SJSA1 (cell line): ENCODE results near the gene COX7A2. TPM values are rescaled to one million over a fixed set of nuclear protein-coding genes. Genes with fewer than 3 reads are reported as not detected.

Source experiments
- DNase-seq, 2 experiments: peaks; one replicate each; pipeline ENCODE4 v3.0.0-alpha.2; 2015 to 2020; ENCODE audit warnings: low spot score in 2 of 2, low read depth in 1 of 2
- H3K27ac ChIP-seq: fragments of 250-450 bp; sonication (Bioruptor Pico); 2 replicates; pipeline ENCODE4 v1.5.1; 2020; ENCODE audit warnings: mild to moderate bottlenecking, moderate library complexity
- H3K27me3 ChIP-seq: fragments of 250-450 bp; sonication (Bioruptor Pico); replicated peaks from 2 replicates; pipeline ENCODE4 v1.5.1; 2020; ENCODE audit warnings: mild to moderate bottlenecking, moderate library complexity
- H3K36me3 ChIP-seq: fragments of 250-450 bp; sonication (Bioruptor Pico); 2 replicates; pipeline ENCODE4 v1.5.1; 2020; ENCODE audit warnings: mild to moderate bottlenecking
- H3K4me1 ChIP-seq: fragments of 250-450 bp; sonication (Bioruptor Pico); replicated peaks from 2 replicates; pipeline ENCODE4 v1.6.1; 2021; ENCODE audit warnings: mild to moderate bottlenecking
- H3K4me3 ChIP-seq: fragments of 250-450 bp; sonication (Bioruptor Pico); 2 replicates; pipeline ENCODE4 v1.5.1; 2020; ENCODE audit warnings: mild to moderate bottlenecking
- H3K9me3 ChIP-seq: fragments of 250-450 bp; sonication (Bioruptor Pico); replicated peaks from 2 replicates; pipeline ENCODE4 v1.5.1; 2020; ENCODE audit warnings: mild to moderate bottlenecking
- total RNA-seq: library from RNA; depleted of rRNA; stranded (reverse); fragments of >200 nt; shearing (Covaris generic); gene quantifications from 2 replicates; pipeline ENCODE4 v1.2.3, GENCODE V29; 2014

Gene COX7A2
- total RNA-seq, 1 experiment from 2014 or later, result 405 TPM

DNA sequence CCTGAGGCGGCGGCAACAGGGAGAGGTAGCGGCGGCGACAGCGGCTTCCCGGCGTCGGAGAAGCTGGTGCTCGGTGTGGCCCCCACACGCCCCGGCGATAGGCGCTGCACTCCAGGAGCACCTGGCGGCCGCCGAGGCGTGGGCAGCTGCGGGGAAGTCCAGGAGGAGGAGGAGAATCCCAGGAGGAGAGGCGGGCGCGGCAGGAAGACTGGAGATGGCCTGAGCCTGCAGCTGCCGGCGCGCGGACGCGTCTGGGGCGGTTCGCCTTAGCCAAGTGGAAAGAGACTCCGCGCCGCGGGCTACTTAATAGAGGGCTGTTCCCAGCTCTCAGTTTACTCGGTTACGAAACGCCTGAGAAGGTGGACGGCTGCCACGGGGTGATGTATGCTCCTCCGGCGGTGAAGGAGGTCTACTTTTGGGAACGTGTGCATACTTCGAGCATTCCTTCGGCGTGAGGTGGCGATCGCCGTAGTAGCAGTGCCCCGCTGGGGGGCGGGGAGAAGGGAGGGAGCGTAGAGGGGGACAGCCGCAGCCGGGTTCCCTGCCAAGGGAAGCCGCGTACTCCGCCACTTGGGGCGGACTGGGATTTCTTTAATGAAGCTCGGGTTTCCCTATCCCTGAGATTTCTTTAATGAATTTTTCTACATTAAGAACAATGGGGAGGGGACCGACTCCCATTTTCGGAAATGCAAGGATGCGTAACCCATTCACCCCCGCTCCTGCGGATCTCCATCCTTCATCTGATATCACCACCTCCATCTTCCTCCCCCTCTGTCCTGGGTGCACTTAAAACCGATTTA is 37.6 kb downstream of the COX7A2 start, which contains the start of gene COL12A1:
Gene COL12A1 (minus strand): TSS at position 278 of the 800 bp plus-strand sequence. CDS start 3,261 bp downstream, outside the sequence.
- peak within 1 kb of the TSS; percentile 93 for H3K27ac ChIP-seq
- H3K9me3 ChIP-seq, result no peaks in the 10 kb centered on the region
- DNase-seq, result peak; percentile 97 to 99
- no peaks in the 10 kb centered on the region for H3K27me3 ChIP-seq
- H3K4me1 ChIP-seq, result peaks cover 35% of the 10 kb centered on the region
- H3K36me3 ChIP-seq, result peaks cover 26% of the 10 kb centered on the region
- peak within 1 kb of the TSS; percentile 75 for H3K4me3 ChIP-seq

DNA sequence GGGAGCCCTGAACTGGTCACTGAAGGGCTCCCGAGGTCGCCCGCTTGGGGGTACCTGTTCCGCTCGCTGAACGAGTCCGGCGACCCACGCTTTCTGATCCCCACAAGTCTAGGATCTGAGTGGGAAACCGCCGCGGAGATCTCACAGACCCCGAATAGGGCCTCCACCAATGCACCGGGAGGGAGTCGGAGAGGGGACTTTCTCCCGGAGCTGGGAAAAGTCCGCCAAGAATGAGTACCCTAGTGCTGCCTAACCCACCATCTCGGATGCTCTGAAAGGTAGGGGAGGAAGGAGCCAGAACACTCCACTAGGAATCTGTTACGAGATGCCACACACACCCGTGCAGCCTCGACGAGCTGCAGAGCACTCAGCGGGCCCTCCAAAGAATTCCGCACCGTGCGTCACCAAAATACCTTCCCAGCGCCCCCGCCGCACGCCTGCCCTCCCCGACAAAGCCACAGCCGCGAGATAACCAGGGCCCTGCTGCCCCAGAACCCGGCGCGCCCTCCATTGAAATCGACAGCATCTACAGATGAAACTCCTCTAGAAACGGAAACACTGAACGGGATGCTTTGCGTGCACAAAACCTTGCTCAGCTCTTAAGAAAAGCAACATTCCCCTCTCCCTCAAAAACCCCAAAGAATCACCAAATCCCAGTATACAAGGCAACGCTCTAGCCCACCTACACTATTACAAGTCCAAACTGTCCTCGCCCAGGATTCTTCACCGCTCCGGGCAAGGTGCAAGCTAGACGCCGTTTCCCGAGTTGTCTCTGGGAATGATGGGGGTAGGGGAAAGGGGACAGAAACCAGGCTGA is 38.4 kb downstream of the COX7A2 start:
- no peaks in the 10 kb centered on the region for H3K9me3 ChIP-seq
- H3K36me3 ChIP-seq, result peaks cover 26% of the 10 kb centered on the region
- peak overlapping the region; percentile 75 for H3K4me3 ChIP-seq
- H3K27ac ChIP-seq, result peak overlapping the region; percentile 93
- no peaks in the 10 kb centered on the region for H3K27me3 ChIP-seq
- peaks cover 29% of the 10 kb centered on the region for H3K4me1 ChIP-seq
- DNase-seq, result peak; percentile 78 to 87

DNA sequence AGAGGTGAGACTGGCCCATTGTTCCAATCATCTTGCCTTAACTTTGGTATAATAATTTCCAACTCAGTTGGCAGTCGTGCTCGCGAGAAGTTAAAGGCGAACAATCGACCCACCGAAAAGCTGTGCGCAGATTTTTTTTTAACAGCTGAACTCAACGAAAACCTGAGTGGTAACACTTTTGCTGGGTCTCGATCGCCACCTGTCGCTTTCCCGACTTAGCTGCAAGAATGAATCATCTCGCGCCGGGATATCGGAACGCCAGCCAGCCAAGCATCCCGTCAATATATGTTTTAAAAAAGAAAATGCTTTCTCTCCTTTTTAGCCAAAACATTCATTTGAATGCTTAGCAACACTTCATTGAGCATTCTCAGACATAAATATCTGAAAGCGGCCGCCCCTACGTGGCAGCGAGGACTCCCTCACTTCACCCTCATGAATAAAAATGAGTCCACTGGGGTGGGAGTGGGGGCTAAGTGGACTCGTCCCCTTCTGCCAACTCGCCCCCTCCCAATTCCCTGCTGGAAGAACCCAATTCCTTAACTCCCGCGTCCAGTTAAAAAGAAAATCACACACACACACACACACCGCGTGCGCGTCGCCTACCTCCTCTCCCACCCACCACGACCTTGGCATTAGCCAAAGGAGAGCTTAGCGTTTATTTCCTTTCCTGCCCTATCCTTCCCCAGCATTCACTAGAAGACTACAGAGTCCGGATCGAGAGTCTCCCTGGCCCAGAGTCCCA is 39.2 kb downstream of the COX7A2 start:
- Histone ChIP-seq H3K4me3 (peak overlapping the region; percentile 75), H3K4me1 (peaks cover 29% of the 10 kb centered on the region), H3K27ac (peak overlapping the region; percentile 93), H3K9me3 (no peaks in the 10 kb centered on the region), H3K36me3 (peaks cover 26% of the 10 kb centered on the region), H3K27me3 (no peaks in the 10 kb centered on the region)
- peak; percentile 71 to 87 for DNase-seq

DNA sequence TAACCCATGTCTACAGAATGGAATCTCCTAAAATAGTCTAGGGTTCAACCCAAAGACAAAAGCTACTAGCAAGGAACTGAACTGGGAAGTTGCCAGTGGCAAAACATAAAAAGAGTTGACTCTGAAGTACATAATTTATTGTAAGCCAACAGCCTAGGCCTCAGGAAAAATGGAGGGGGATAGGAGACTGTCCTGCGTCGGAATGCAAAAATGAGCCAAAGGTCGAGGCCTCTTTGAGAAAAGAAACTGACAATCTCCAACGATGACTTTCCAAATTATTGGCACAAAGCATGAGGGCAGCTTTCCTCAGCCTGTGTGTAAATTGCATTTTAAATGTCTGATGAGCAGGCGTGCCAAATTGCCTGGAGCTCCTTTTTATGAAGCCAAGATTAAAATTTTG is 39.9 kb downstream of the COX7A2 start:
- DNase-seq, result no peak
- Histone ChIP-seq H3K27me3 (no peaks in the 10 kb centered on the region), H3K4me3 (peak overlapping the region; percentile 75), H3K27ac (peak overlapping the region; percentile 93), H3K9me3 (no peaks in the 10 kb centered on the region), H3K4me1 (peaks cover 27% of the 10 kb centered on the region), H3K36me3 (peaks cover 26% of the 10 kb centered on the region)

DNA sequence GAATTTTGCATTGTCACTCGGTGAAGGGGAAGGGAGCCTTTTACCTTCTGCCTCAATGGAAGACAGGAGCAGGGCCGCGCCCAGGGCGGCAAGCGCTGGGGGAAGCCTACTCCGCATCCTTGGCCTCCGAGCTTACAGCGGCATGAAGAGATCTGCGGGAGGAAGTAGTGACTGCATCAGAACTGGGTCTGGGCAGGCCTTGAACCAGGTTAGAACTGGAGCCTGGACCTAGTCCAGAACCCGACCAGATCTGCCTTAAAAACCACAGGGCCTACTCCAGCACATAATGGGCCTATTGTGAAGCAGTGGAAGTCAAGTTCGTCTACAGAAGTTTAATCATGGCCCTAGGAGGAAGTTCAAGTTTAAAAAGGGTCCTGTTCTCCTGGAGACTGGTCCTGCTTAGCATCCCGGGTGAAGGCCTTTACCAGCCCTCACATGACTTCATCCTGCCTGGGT is 40.9 kb downstream of the COX7A2 start:
- H3K36me3 ChIP-seq, result peaks cover 26% of the 10 kb centered on the region
- no peak overlapping the region for H3K4me3 ChIP-seq
- no peaks in the 10 kb centered on the region for H3K9me3 ChIP-seq
- no peak overlapping the region for H3K27ac ChIP-seq
- H3K4me1 ChIP-seq, result peaks cover 22% of the 10 kb centered on the region
- DNase-seq, result no peak
- H3K27me3 ChIP-seq, result 0 out of 2 replicates have a peak, but pooled peaks cover 2% of the 10 kb centered on the region

DNA sequence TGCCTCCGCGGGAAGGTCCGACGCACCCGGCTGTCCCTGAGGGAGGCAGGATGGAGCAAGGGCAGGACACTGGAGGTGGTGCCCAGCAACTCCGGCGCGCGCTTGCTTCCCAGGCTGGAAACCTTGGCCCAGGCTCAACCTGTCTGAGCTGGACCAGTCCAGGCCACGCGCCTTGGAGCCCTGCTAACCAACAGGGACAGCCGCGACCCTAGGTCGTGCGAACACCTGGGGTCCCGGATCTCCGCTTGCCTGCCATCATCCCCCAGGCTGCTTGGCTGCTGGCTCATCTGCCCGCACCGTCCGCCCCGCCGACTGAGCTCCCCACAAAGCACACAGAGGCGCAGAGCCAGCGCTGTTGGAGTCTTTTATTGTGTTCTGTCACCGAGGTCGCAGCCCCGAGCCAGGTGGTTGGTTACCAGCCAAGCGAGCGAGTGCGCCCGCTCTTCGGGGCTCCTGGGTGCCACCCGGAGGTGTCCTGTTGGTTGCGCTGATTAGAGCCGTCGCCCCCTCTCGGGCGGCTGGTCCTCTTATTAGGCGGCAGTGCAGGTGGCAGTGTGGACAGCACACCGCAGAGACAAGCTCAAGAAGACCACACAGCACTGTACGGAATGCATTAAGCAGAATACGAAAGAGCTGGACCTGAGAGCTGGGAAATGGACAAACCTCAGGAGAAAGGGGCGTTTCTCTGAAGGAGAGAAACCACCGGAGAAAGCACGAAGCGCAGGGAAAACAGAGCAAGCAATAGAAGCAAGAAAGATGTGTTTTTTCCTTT is 41.5 kb downstream of the COX7A2 start:
- no peak overlapping the region for H3K27ac ChIP-seq

DNA sequence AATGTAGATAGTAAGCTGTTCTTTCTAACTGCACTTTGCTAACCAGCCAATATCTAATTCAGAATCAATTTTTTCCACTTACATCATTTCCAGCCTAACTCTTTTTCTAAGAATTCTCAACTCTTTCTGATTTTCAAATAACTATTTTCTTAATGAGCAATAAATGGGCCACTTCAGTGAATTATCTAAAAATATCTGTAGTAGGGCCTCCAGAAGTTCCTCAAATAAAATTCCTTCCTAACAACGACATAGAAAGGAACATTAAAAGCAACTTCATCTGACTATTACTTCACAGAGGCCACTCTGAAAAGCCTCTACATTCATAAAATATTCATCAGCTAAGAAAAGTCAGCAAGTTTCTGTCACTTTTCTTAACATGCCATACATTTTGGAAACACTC is 42.6 kb downstream of the COX7A2 start:
- Histone ChIP-seq H3K27me3 (0 out of 2 replicates have a peak, but pooled peaks cover 2% of the 10 kb centered on the region), H3K4me3 (no peak overlapping the region), H3K4me1 (peaks cover 24% of the 10 kb centered on the region), H3K9me3 (no peaks in the 10 kb centered on the region), H3K27ac (no peak overlapping the region), H3K36me3 (peaks cover 32% of the 10 kb centered on the region)
- DNase-seq, result no peak

More for the DNA sequence above, 41.5 kb downstream of the COX7A2 start:
- DNase-seq, result no peak
- Histone ChIP-seq H3K4me1 (peaks cover 22% of the 10 kb centered on the region), H3K4me3 (no peak overlapping the region), H3K9me3 (no peaks in the 10 kb centered on the region), H3K36me3 (peaks cover 26% of the 10 kb centered on the region), H3K27me3 (0 out of 2 replicates have a peak, but pooled peaks cover 2% of the 10 kb centered on the region)

DNA sequence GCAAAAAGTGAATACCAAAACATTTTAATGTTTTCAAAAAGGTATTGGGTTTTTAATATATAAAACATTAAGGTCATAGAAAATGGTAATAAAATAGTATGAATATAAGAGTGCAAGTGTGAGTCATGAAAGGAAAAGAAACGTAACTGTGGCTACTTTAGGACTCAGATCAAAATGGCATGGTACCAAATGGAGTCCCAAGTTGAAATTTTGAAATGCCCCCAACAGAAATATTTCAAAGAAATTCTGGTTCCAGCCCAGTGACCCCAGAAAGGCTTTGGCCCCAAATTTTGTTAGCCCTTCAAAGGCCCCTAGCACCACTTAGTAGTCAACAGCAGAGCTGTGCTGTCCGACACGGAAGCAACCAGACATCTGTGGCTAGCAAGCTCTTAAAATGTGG is 43.7 kb downstream of the COX7A2 start:
- DNase-seq, result no peak
- Histone ChIP-seq H3K27ac (no peak overlapping the region), H3K4me1 (peaks cover 24% of the 10 kb centered on the region), H3K27me3 (0 out of 2 replicates have a peak, but pooled peaks cover 2% of the 10 kb centered on the region), H3K4me3 (no peak overlapping the region), H3K9me3 (no peaks in the 10 kb centered on the region), H3K36me3 (peaks cover 26% of the 10 kb centered on the region)

DNA sequence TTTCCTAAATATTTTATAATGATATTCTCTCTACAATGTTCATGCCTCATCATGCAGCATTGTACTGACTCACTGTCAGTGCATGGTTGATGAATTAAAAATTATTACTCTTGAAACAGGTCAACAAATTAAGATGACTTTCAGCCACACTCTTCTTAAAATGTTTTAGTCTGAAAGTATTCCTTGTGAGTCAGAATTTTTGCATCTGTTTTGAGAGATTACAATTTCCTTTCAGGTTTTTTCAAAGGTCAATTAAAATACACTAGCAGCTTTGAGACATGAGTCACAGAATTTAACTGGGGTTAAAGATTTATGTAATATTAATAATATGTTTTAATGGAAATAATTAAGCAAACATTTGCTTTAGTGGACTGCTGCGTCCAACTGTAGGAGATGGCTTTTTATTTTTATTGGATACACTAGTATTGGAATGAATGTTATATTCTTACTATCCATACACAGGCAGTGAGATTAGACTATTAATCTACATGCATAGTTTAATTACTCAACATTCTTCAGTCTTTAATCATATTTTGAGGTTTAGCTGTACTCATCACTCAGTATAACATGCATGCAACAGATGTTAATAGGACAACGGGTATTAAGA is 47.4 kb downstream of the COX7A2 start:
- H3K27ac ChIP-seq, result peak overlapping the region; percentile 27
- no peak for DNase-seq

DNA sequence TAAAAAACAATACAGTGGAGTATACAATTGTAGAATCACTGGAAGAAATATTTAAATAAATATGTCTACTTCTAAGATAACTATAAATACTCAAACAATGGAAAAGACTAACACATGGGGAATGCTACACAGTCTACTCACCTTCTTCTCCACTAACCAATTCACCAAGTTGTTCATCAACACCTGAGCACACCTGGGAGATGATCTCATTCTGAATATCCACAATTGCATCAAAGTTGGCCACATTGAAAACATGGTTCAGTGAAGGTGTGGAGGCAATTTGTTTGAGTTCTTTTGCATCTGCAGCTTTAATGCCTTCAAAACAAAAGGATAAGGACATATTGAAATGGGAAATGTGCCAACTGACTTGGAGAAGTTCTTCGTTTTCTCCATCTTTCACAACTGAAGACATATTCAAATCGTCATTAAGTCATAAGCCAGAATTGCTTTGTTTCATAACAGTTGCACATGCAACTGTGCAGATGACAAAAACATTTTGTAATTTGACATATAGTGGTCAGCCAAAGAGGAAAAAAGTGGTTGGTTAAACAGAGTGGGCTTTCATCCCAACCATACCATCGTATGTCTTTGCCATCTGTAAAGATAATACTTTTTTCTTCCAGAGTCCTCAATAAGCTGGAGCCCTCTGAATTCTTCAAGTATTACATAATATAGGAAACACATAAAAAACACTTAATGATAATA is 55.2 kb downstream of the COX7A2 start:
- Histone ChIP-seq H3K4me3 (no peak overlapping the region), H3K4me1 (no peaks in the 10 kb centered on the region), H3K9me3 (no peaks in the 10 kb centered on the region), H3K27me3 (no peaks in the 10 kb centered on the region), H3K27ac (no peak overlapping the region), H3K36me3 (peaks cover 90% of the 10 kb centered on the region)
- DNase-seq, result no peak

More for the DNA sequence above, 47.4 kb downstream of the COX7A2 start:
- no peak overlapping the region for H3K4me3 ChIP-seq
- no peaks in the 10 kb centered on the region for H3K9me3 ChIP-seq
- H3K36me3 ChIP-seq, result peaks cover 39% of the 10 kb centered on the region
- peaks cover 8% of the 10 kb centered on the region for H3K4me1 ChIP-seq
- 0 out of 2 replicates have a peak, but pooled peaks cover 2% of the 10 kb centered on the region for H3K27me3 ChIP-seq
